ENCODE results near the gene RPL36AL.

RPL36AL gene

DNA sequence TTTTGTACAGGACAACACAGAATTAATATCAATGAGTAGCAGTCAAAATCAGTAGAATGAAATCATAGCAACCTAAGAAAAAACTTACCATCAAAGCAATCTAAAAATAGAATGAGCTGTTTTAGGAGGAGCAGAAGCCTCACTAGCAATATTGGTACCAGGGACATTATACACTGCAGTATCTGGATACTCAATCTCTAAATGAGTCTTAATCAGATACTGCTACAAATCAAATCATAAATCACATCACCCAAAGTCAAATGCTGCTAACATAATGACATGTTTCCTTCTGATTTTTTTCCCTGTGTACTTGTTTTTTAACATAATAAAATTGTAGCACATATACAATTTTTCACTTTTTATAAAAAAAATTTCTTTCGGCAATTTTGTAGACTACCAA, 42.3 kb downstream of the RPL36AL start:
- DNase-seq: no peak

DNA sequence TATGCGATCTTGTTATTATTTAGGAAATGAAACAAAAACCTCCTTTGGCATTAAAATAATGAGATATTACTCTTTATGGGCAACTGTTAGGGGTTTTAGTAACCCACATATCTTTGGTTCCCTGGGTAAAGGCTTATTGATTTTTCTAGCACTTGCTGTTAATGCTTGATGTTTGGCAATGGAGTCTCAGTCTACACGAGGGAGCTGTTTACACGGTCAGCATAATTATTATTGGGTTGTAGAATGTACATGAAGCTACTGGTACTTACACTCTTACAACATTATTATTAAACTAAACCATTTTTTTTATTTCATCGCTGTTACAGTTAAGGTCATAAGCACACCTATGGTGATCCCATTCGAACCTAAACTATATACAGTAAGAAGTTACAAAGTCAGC, 46.4 kb downstream of the RPL36AL start:
- DNase-seq: no peak

DNA sequence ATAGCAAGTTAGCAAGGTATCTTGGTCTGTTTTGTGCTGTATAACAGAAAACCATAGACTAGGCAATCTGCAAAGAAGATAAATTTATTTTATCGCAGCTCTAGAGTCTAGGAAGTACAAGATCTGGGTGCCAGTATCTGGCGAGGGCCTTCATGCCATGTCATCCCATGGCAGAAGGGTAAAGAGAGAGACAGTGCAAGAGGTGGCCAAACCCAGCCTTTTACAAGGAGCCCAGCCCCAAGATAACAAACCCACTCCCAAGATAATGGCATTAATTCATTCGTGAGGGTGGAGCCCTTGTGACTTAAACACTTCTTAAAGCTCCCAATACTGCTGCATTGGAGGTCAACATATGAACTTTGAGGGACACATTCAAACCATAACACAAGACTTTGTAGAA, 51.1 kb downstream of the RPL36AL start:
- no peak for DNase-seq

Measured in islet precursor cell (in vitro differentiated cells).